WTC11 (cell line): Measurements from ENCODE around the gene TEDC2.

Experiments used
- ELF4 ChIP-seq: sonication (generic); formaldehyde crosslinking; IDR thresholded peaks from 2 replicates; pipeline ENCODE4 v1.8.1; 2022; ENCODE audit warnings: low read depth, mild to moderate bottlenecking, moderate library complexity, missing genetic modification reagents
- RORB ChIP-seq: fragments of 250-450 bp; sonication (Bioruptor Pico); IDR thresholded peaks from 2 replicates; pipeline ENCODE4 v1.9.0; 2021; ENCODE audit warnings: mild to moderate bottlenecking
- ZNF423 ChIP-seq: fragments of 250-450 bp; sonication (Bioruptor Pico); IDR thresholded peaks from 2 replicates; pipeline ENCODE4 v2.1.2; 2022; ENCODE audit warnings: mild to moderate bottlenecking, moderate library complexity
- TF ChIP-seq, protein P1 (sequence below): fragments of 200-600 bp; IDR thresholded peaks from 2 replicates; pipeline ENCODE4 v1.8.0; 2022; ENCODE audit warnings: antibody characterized with exemption

DNA sequence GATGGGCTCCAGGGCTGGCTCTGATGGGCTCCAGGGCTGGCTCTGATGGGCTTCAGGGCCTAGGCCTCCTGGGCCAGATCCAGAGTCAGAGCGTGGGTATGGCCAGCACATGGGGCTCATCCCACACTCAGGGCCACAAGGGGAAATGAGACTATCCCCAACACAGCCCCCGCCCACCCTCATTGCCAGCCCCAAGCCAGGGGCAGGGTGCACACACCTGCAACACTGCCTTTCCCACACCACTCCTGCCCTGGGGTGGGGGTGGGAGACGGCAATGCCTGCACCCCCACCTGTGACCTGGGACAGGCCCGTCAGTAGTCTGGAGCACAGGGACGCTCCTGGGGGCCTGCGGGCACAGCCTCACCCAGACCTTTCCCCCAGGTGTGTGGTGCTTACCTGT, 39.5 kb downstream of the TEDC2 start:
- TF ChIP-seq, protein P1, sequence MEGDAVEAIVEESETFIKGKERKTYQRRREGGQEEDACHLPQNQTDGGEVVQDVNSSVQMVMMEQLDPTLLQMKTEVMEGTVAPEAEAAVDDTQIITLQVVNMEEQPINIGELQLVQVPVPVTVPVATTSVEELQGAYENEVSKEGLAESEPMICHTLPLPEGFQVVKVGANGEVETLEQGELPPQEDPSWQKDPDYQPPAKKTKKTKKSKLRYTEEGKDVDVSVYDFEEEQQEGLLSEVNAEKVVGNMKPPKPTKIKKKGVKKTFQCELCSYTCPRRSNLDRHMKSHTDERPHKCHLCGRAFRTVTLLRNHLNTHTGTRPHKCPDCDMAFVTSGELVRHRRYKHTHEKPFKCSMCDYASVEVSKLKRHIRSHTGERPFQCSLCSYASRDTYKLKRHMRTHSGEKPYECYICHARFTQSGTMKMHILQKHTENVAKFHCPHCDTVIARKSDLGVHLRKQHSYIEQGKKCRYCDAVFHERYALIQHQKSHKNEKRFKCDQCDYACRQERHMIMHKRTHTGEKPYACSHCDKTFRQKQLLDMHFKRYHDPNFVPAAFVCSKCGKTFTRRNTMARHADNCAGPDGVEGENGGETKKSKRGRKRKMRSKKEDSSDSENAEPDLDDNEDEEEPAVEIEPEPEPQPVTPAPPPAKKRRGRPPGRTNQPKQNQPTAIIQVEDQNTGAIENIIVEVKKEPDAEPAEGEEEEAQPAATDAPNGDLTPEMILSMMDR = no peak
- TF ChIP-seq ELF4 (CRISPR knock-in tag) (no peak), RORB (CRISPR knock-in tag) (no peak), ZNF423 (CRISPR knock-in tag) (no peak)
